HG02884 (cell line): Measurements from ENCODE around the gene DCC.

Experiments used
- ATAC-seq: cut with Tn5 transposase; IDR thresholded peaks from one replicate; pipeline ENCODE4 v1.9.1; 2021; ENCODE audit warnings: mild to moderate bottlenecking, moderate library complexity; ENCODE audit not compliant: unreplicated experiment

DCC gene

GRCh38 chr18:53147472-53147871, 807.5 kb downstream of the DCC start:
- ATAC-seq, result no peak

- no peak for ATAC-seq
These were observed 808.1 kb downstream of the DCC start for GRCh38 chr18:53148123-53148522.

GRCh38 chr18:53152476-53152875, 812.5 kb downstream of the DCC start:
- ATAC-seq, result no peak

- ATAC-seq, result no peak
These were observed 813.3 kb downstream of the DCC start for GRCh38 chr18:53153281-53153680.

- ATAC-seq, result no peak
These were observed 813.8 kb downstream of the DCC start for GRCh38 chr18:53153800-53154199.

GRCh38 chr18:53165770-53166169, 825.8 kb downstream of the DCC start:
- ATAC-seq, result no peak

GRCh38 chr18:53169346-53169745, 829.3 kb downstream of the DCC start:
- ATAC-seq, result no peak

GRCh38 chr18:53191634-53192033, 851.6 kb downstream of the DCC start:
- no peak for ATAC-seq

- ATAC-seq, result no peak
These were observed 853.9 kb downstream of the DCC start for GRCh38 chr18:53193870-53194269.

GRCh38 chr18:53219853-53220252, 879.9 kb downstream of the DCC start:
- no peak for ATAC-seq

GRCh38 chr18:53224128-53224778, 884.3 kb downstream of the DCC start:
- ATAC-seq, result no peak

- no peak for ATAC-seq
These were observed 885.7 kb downstream of the DCC start for GRCh38 chr18:53225567-53226325.

GRCh38 chr18:53234610-53235009, 894.6 kb downstream of the DCC start:
- ATAC-seq, result no peak

- ATAC-seq, result no peak
These were observed 901.2 kb downstream of the DCC start for GRCh38 chr18:53241161-53241560.

- ATAC-seq, result no peak
These were observed 913.8 kb downstream of the DCC start for GRCh38 chr18:53253789-53254188.

- ATAC-seq, result no peak
These were observed 914.3 kb downstream of the DCC start for GRCh38 chr18:53254265-53254664.

- no peak for ATAC-seq
These were observed 921.2 kb downstream of the DCC start for GRCh38 chr18:53261241-53261640.

- no peak for ATAC-seq
These were observed 926.9 kb downstream of the DCC start for GRCh38 chr18:53266850-53267249.

GRCh38 chr18:53268455-53268854, 928.5 kb downstream of the DCC start:
- ATAC-seq, result no peak

GRCh38 chr18:53281406-53281805, 941.4 kb downstream of the DCC start:
- no peak for ATAC-seq

- no peak for ATAC-seq
These were observed 943.7 kb downstream of the DCC start for GRCh38 chr18:53283708-53284107.

GRCh38 chr18:53305461-53305860, 965.5 kb downstream of the DCC start:
- no peak for ATAC-seq

GRCh38 chr18:53319628-53320027, 979.6 kb downstream of the DCC start:
- ATAC-seq, result no peak
